Tibial nerve (tissue), 4 donors: Measurements from ENCODE around the gene PSRC1. TPM values are rescaled to one million over a fixed set of nuclear protein-coding genes. Genes with fewer than 3 reads are reported as not detected.

ENCODE experiments used
- DNase-seq, 2 donors: peaks; one replicate each; pipeline ENCODE4 v3.0.0-alpha.2; 2019; ENCODE audit warnings: low spot score in 2 of 2
- H3K27ac ChIP-seq, 4 donors: fragments of 200-600 bp; sonication (generic) in 3 of 4; one replicate each; pipeline ENCODE4 v1.5.1; 2017 to 2019; ENCODE audit warnings: mild to moderate bottlenecking in 1 of 4
- H3K27me3 ChIP-seq, 2 donors: fragments of 200-600 bp; sonication (generic) in 1 of 2; one replicate each; pipeline versions ENCODE4 v1.5.1 to v1.6.0; 2017 to 2019
- H3K36me3 ChIP-seq, 3 donors: fragments of 200-600 bp; sonication (generic); one replicate each; pipeline ENCODE4 v1.5.1; 2018 to 2019
- H3K4me1 ChIP-seq, 4 donors: fragments of 200-600 bp; sonication (generic) in 3 of 4; one replicate each; pipeline ENCODE4 v1.5.1; 2017 to 2019
- H3K4me3 ChIP-seq, 4 donors: fragments of 200-600 bp; sonication (generic) in 3 of 4; one replicate each; pipeline ENCODE4 v1.5.1; 2017 to 2019; ENCODE audit warnings: mild to moderate bottlenecking in 1 of 4, moderate library complexity in 1 of 4
- H3K9me3 ChIP-seq, 4 donors: fragments of 200-600 bp; sonication (generic) in 3 of 4; one replicate each; pipeline ENCODE4 v1.5.1; 2017 to 2019
- CTCF ChIP-seq, 5 experiments: fragments of 200-600 bp in 3 of 5; fragments of 450-650 bp in 2 of 5; sonication (generic) in 3 of 5; IDR thresholded peaks; one replicate each; pipeline ENCODE4 v1.5.1; 2016 to 2019; ENCODE audit warnings: antibody characterized with exemption in 5 of 5, mild to moderate bottlenecking in 3 of 5, moderate library complexity in 2 of 5
- EP300 ChIP-seq, 2 donors: sonication (generic); formaldehyde crosslinking; IDR thresholded peaks; one replicate each; pipeline ENCODE4 v1.6.1; 2017; ENCODE audit warnings: antibody characterized with exemption in 2 of 2, mild to moderate bottlenecking in 1 of 2
- POLR2A ChIP-seq, 2 donors: fragments of 450-650 bp; IDR thresholded peaks; one replicate each; pipeline ENCODE4 v1.6.1; 2017; ENCODE audit warnings: antibody characterized with exemption in 2 of 2, mild to moderate bottlenecking in 2 of 2, moderate library complexity in 2 of 2
- WGBS, 2 donors: methylation state at CpG; one replicate each; pipeline ENCODE4 v1.1.5; 2018; 5-methylcytosine and 5-hydroxymethylcytosine counted together
- total RNA-seq, 4 donors: library from RNA; depleted of rRNA; stranded (reverse); fragments of >200 nt; gene quantifications; one replicate each; pipeline ENCODE4 v1.1.0, GENCODE V29; 2016

Gene PSRC1
- total RNA-seq, 4 donors from 2014 or later = 33.0 to 62.0 (median 47.4) TPM

GRCh38 chr1:109237512-109237911 lies 45.4 kb downstream of the PSRC1 start:
- Histone ChIP-seq H3K4me3 (no peak overlapping the region), H3K27me3 (no peaks in the 10 kb centered on the region), H3K9me3 (no peaks in the 10 kb centered on the region), H3K4me1 (peaks cover 0 to 24% (median 8%) of the 10 kb centered on the region in 4 donors), H3K27ac (no peak overlapping the region), H3K36me3 (peaks cover 5 to 71% (median 16%) of the 10 kb centered on the region in 3 donors)
- no peak for DNase-seq
- TF ChIP-seq EP300 (IDR thresholded peaks at IDR 0.05) (no peak), POLR2A (IDR thresholded peaks at IDR 0.05) (no peak), CTCF (IDR thresholded peaks at IDR 0.05) (no peak)
- WGBS, 2 donors = 59 to 70% methylated on average over 3 of the region's 3 CpGs

GRCh38 chr1:109235137-109235536 lies 47.8 kb downstream of the PSRC1 start:
- 94 to 96% methylated on average over 7 of the region's 7 CpGs for WGBS, 2 donors
- no peak for TF ChIP-seq EP300 (IDR thresholded peaks at IDR 0.05)
- TF ChIP-seq CTCF (IDR thresholded peaks at IDR 0.05) = no peak
- no peak for TF ChIP-seq POLR2A (IDR thresholded peaks at IDR 0.05)
- H3K4me3 ChIP-seq = no peak overlapping the region
- no peaks in the 10 kb centered on the region for H3K27me3 ChIP-seq
- DNase-seq = no peak
- H3K36me3 ChIP-seq = peaks cover 5 to 95% (median 27%) of the 10 kb centered on the region in 3 donors
- no peaks in the 10 kb centered on the region for H3K9me3 ChIP-seq
- H3K27ac ChIP-seq = no peak overlapping the region
- H3K4me1 ChIP-seq = peaks cover 0 to 2% (median 0%) of the 10 kb centered on the region in 4 donors

GRCh38 chr1:109231066-109231465 lies 51.9 kb downstream of the PSRC1 start:
- Histone ChIP-seq H3K4me1 (peaks cover 0 to 3% (median 0%) of the 10 kb centered on the region in 4 donors), H3K36me3 (peaks cover 3 to 91% (median 30%) of the 10 kb centered on the region in 3 donors), H3K4me3 (no peak overlapping the region), H3K27me3 (no peaks in the 10 kb centered on the region), H3K9me3 (no peaks in the 10 kb centered on the region), H3K27ac (no peak overlapping the region)
- no peak for TF ChIP-seq POLR2A (IDR thresholded peaks at IDR 0.05)
- TF ChIP-seq EP300 (IDR thresholded peaks at IDR 0.05) = no peak
- TF ChIP-seq CTCF (IDR thresholded peaks at IDR 0.05) = no peak
- no peak for DNase-seq
- 46 to 58% methylated on average over 3 of the region's 3 CpGs for WGBS, 2 donors

Other genes with a start within 250 kb of the PSRC1 start
- gene WDR47, start 241.0 kb downstream of the PSRC1 start, total RNA-seq = 10 to 100 TPM; 14.1 to 47.4 (median 17.3) TPM
- gene TAF13, start 207.1 kb downstream of the PSRC1 start, total RNA-seq = 10 to 100 TPM; 11.4 to 30.8 (median 25.9) TPM
- 10 to 100 TPM; 13.5 to 28.2 (median 19.5) TPM for gene TMEM167B, start 192.4 kb downstream of the PSRC1 start, total RNA-seq
- gene ELAPOR1, start 169.0 kb downstream of the PSRC1 start, total RNA-seq = under 1 TPM; 0.20 to 0.90 (median 0.32) TPM
- gene SARS1, start 69.2 kb downstream of the PSRC1 start, total RNA-seq = 100 to 1,000 TPM; 118 to 150 (median 137) TPM
- 10 to 100 TPM; 14.0 to 16.7 (median 16.3) TPM for gene CELSR2, start 33.6 kb downstream of the PSRC1 start, total RNA-seq
- not detected for gene MYBPHL, start 23.9 kb upstream of the PSRC1 start, total RNA-seq
- gene SORT1, start 114.8 kb upstream of the PSRC1 start, total RNA-seq = 100 to 1,000 TPM; 145 to 199 (median 189) TPM
- 10 to 100 TPM; 20.5 to 28.8 (median 24.9) TPM for gene PSMA5, start 143.3 kb upstream of the PSRC1 start, total RNA-seq
- 1 to 10 TPM; 1.5 to 3.5 (median 2.4) TPM for gene SYPL2, start 183.4 kb upstream of the PSRC1 start, total RNA-seq
- gene ATXN7L2, start 200.8 kb upstream of the PSRC1 start, total RNA-seq = 1 to 10 TPM; 6.5 to 6.8 (median 6.5) TPM
- gene CYB561D1, start 210.9 kb upstream of the PSRC1 start, total RNA-seq = 1 to 10 TPM; 4.4 to 8.4 (median 5.6) TPM
- gene AMIGO1, start 226.6 kb upstream of the PSRC1 start, total RNA-seq = 10 to 100 TPM in 1 of 4 donors, 1 to 10 TPM in 3; 8.1 to 10.3 (median 8.4) TPM